Endothelial cell of umbilical vein (primary cell): Measurements from ENCODE around the gene URM1. TPM values are rescaled to one million over a fixed set of nuclear protein-coding genes. Genes with fewer than 3 reads are reported as not detected.

ENCODE experiments used
- BruUV-seq: library from RNA; stranded (reverse); fragments of 400-500 nt; replicated peaks from 2 replicates; lab custom pipeline; 2021; lab: Mats Ljungman, UMichigan
- CTCF ChIA-PET: fragments of 300-600, 350-600 bp; sonication (Branson Sonifier 250); formaldehyde crosslinking; loops from one replicate; lab custom pipeline; 2021; ENCODE audit warnings: antibody characterized with exemption, inconsistent platforms; lab: Charles Lee
- POLR2A ChIA-PET: fragments of 300-600, 350-600 bp; sonication (Branson Sonifier 250); formaldehyde crosslinking; loops from one replicate; lab custom pipeline; 2021; ENCODE audit warnings: antibody characterized with exemption, inconsistent platforms; lab: Charles Lee
- DNase-seq: peaks from one replicate; pipeline ENCODE4 v3.0.0-alpha.2; 2011; ENCODE audit warnings: low read depth, low spot score
- FAIRE-seq: peaks from 2 replicates; lab custom pipeline; 2011; peaks lifted over from hg19 to GRCh38; lab: Jason Lieb, UNC
- H2AFZ ChIP-seq: 2 replicates; pipeline ENCODE4 v1.6.0; 2012; ENCODE audit warnings: low read depth, low read length, control low read depth, inconsistent platforms
- H3K27ac ChIP-seq: 2 replicates; pipeline ENCODE4 v1.5.1; 2011; ENCODE audit warnings: low read depth, mild to moderate bottlenecking, control low read depth, low read length, moderate library complexity; ENCODE audit not compliant: insufficient read depth
- H3K27me3 ChIP-seq, 2 experiments: 2 replicates each; pipeline versions ENCODE4 v1.6.0 to v1.6.1; 2011; ENCODE audit warnings: low read length in 2 of 2, mixed read lengths in 1 of 2; ENCODE audit not compliant: control insufficient read depth in 2 of 2, insufficient read depth in 2 of 2
- H3K36me3 ChIP-seq, 2 experiments: 2 replicates in 1 of 2; 3 replicates in 1 of 2; pipeline ENCODE4 v1.5.1; 2011; ENCODE audit warnings: low read length in 2 of 2, mild to moderate bottlenecking in 1 of 2, moderate library complexity in 1 of 2; ENCODE audit not compliant: control insufficient read depth in 2 of 2, insufficient read depth in 2 of 2; ENCODE audit errors: extremely low read depth in 1 of 2
- H3K4me1 ChIP-seq: 3 replicates; pipeline ENCODE4 v1.5.1; 2011; ENCODE audit warnings: mild to moderate bottlenecking, low read length; ENCODE audit not compliant: control insufficient read depth, insufficient read depth; ENCODE audit errors: extremely low read depth
- H3K4me2 ChIP-seq: 2 replicates; pipeline ENCODE4 v1.6.1; 2011; ENCODE audit warnings: low read length, control low read depth, mixed read lengths; ENCODE audit not compliant: insufficient read depth
- H3K4me3 ChIP-seq, 3 experiments: fragments of 200-600 bp in 1 of 3; sonication (generic), shearing (Covaris generic) in 1 of 3; replicated peaks in 1 of 3; 2 replicates each; pipeline ENCODE4 v1.5.1; 2011 to 2016; ENCODE audit warnings: control low read depth in 3 of 3, low read length in 3 of 3, mild to moderate bottlenecking in 2 of 3, inconsistent platforms in 1 of 3, low read depth in 1 of 3, moderate library complexity in 1 of 3; ENCODE audit not compliant: insufficient read depth in 1 of 3
- H3K79me2 ChIP-seq: 2 replicates; pipeline ENCODE4 v1.6.0; 2012; ENCODE audit warnings: low read length, inconsistent platforms; ENCODE audit not compliant: control insufficient read depth, insufficient read depth
- H3K9ac ChIP-seq: replicated peaks from 2 replicates; pipeline ENCODE3; 2011; ENCODE audit warnings: low read length, control low read depth; ENCODE audit not compliant: insufficient read depth; ENCODE audit errors: extremely low read depth
- H3K9me1 ChIP-seq: replicated peaks from 3 replicates; pipeline ENCODE4 v1.6.0; 2011; ENCODE audit warnings: mild to moderate bottlenecking, low read length; ENCODE audit not compliant: control insufficient read depth, insufficient read depth; ENCODE audit errors: extremely low read depth
- H3K9me3 ChIP-seq: replicated peaks from 2 replicates; pipeline ENCODE4 v1.5.1; 2012; ENCODE audit warnings: low read length, inconsistent platforms; ENCODE audit not compliant: control insufficient read depth, insufficient read depth
- H4K20me1 ChIP-seq: replicated peaks from 2 replicates; pipeline ENCODE3; 2011; ENCODE audit warnings: mild to moderate bottlenecking, low read length; ENCODE audit not compliant: control insufficient read depth, insufficient read depth; ENCODE audit errors: extremely low read depth
- CTCF ChIP-seq, 2 donors: IDR thresholded peaks; 1 replicate in 1 of 2; 2 replicates in 1 of 2; pipeline ENCODE4 v1.5.1; 2011; ENCODE audit warnings: low read length in 2 of 2, mild to moderate bottlenecking in 2 of 2, moderate library complexity in 2 of 2, control low read depth in 1 of 2, inconsistent platforms in 1 of 2, low read depth in 1 of 2; ENCODE audit not compliant: insufficient read depth in 1 of 2; ENCODE audit errors: extremely low read depth in 1 of 2
- FOS ChIP-seq: IDR thresholded peaks from 2 replicates; pipeline ENCODE4 v1.6.1; 2011; ENCODE audit warnings: mild to moderate bottlenecking, low read length, moderate library complexity, borderline replicate concordance; ENCODE audit not compliant: insufficient read depth
- JUN ChIP-seq: IDR thresholded peaks from 2 replicates; pipeline ENCODE4 v1.6.1; 2011; ENCODE audit warnings: borderline replicate concordance, low read depth; ENCODE audit not compliant: insufficient read length, insufficient read depth
- POLR2A ChIP-seq: IDR thresholded peaks from 2 replicates; pipeline ENCODE4 v1.6.1; 2012; ENCODE audit warnings: low read depth, mild to moderate bottlenecking, control low read depth, low read length
- dilution Hi-C: fragments of 300-500 bp; cut with MboI; formaldehyde crosslinking; loops from one replicate; pipeline ENCODE4 v1.15.0; 2019; ENCODE audit warnings: low sequenced_read_pairs; ENCODE audit not compliant: extremely low pct_ligation_motif_present
- intact Hi-C: fragments of 100-400 bp; cut with micrococcal nuclease; formaldehyde crosslinking; loops from one replicate; pipeline ENCODE4 v1.10.0; 2022
- polyA plus RNA-seq, 4 experiments: library from polyadenylated mRNA; depleted of rRNA in 3 of 4; stranded (reverse) in 3 of 4; unstranded in 1 of 4; fragments of >200 nt; gene quantifications; 2 replicates each; pipeline versions ENCODE4 v1.2.1 to v1.2.3, GENCODE V29; 2011 to 2012; ENCODE audit warnings: missing spikeins in 1 of 4
- total RNA-seq: library from RNA; stranded (reverse); gene quantifications from 2 replicates; pipeline ENCODE4 v1.2.3, GENCODE V29; 2021

Gene URM1
- total and polyA plus RNA-seq, 2 donors (not counting 3 experiments of a cell fraction or from before 2014, with no cell fraction given) = 86.5 to 100 TPM

DNA sequence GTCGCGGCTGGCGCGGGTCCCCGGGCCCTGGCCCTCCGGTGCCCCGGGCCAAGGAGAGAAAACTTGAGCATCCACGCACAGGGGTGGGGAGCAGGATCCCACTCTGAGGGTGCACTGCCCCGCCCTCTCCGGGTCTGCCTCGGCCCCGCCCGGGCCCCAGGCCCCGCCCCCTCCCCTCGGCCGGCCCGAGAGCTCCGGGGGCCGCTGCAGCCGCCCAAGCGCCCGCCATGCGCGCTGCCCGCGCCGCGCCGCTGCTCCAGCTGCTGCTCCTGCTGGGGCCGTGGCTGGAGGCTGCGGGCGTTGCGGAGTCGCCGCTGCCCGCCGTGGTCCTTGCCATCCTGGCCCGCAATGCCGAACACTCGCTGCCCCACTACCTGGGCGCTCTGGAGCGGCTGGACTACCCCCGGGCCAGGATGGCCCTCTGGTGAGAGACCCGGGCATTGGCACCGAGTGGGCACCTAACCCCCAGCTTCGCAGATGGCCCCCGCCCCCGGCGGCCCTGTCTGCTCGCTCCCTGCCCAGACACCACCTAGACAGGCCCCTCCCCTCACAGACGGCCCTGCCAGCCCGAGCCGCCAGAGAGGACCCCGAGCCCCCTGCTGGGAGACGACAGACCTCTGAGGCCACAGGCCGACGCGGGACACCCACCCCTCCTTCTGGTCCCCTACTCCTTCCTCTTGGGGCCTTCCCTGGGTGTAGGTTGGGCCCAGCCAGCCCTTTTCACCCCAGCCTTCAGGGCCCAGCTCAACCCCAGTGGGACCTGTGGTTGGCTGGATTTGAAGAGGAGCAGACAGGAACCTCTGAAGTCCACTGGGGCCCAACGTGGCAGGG, 49.7 kb downstream of the URM1 start, which contains the start of gene CERCAM:
Gene CERCAM, plus strand, starts transcription at position 207 of the 831 bp plus-strand sequence. Its CDS starts 21 bp downstream, at position 228.
- Histone ChIP-seq H3K4me3 (peak within 1 kb of the TSS; percentile 53 to 65 (median 59)), H3K4me2 (peak within 1 kb of the TSS; percentile 87), H3K27ac (peak within 1 kb of the TSS; percentile 13), H3K36me3 (no peaks in the 10 kb centered on the region), H3K27me3 (peaks cover 3 to 7% of the 10 kb centered on the region in 2 experiments), H3K9me1 (no peaks in the 10 kb centered on the region), H3K9me3 (no peaks in the 10 kb centered on the region), H3K79me2 (no peaks in the 10 kb centered on the region), H4K20me1 (no peaks in the 10 kb centered on the region), H3K4me1 (peaks cover 13% of the 10 kb centered on the region), H2AFZ (peak within 1 kb of the TSS; percentile 93), H3K9ac (peak within 1 kb of the TSS; percentile 58)
- BruUV-seq = TSS peak; percentile 32
- FAIRE-seq (no peak), DNase-seq (peak; percentile 50)
- ChIA-PET POLR2A (interaction anchor here (0.6 to 1.2 kb wide), 5 partner anchors 10 to 1572 kb away, joined by 3 to 4 read pairs (median 3); no protein-coding TSS in a partner anchor), CTCF (interaction anchor here (0.6 to 4.2 kb wide), 25 partner anchors 8 to 237 kb away, joined by 3 to 45 read pairs (median 5); partner anchors contain the start of genes GLE1, GOLGA2, SWI5 and URM1)
- TF ChIP-seq CTCF (IDR thresholded peaks at IDR 0.05; ENCODE audit: extremely low read depth in 1 of 2, insufficient read depth in 1 of 2, low read depth in 1 of 2, low read length in 2 of 2) = peak in 1 of 2 donors; percentile 19
- no peak for TF ChIP-seq JUN
- no peak for TF ChIP-seq FOS
- peak; percentile 56 for TF ChIP-seq POLR2A
- intact Hi-C loops = loop anchor here (1.0 to 2.0 kb wide), 2 partner anchors 8 to 58 kb away; no protein-coding TSS in a partner anchor
- dilution Hi-C loops = no loop called here
